ENCODE results near the gene GABBR1.

Gene GABBR1

GRCh38 chr6:29561606-29562181, 71.3 kb downstream of the GABBR1 start:
- no peak for DNase-seq

- no peak for DNase-seq
Observed at GRCh38 chr6:29561091-29561490, 71.9 kb downstream of the GABBR1 start.

- no peak for DNase-seq
Observed at GRCh38 chr6:29559524-29560287, 73.3 kb downstream of the GABBR1 start, which contains the start of gene UBD. Gene UBD (minus strand): TSS chr6:29559732. CDS start chr6:29559701, 31 bp downstream.

GRCh38 chr6:29558439-29559079, 74.4 kb downstream of the GABBR1 start:
- no peak for DNase-seq

GRCh38 chr6:29557320-29557719, 75.7 kb downstream of the GABBR1 start:
- no peak for DNase-seq

- no peak for DNase-seq
Observed at GRCh38 chr6:29554764-29555163, 78.2 kb downstream of the GABBR1 start.

GRCh38 chr6:29553268-29554057, 79.5 kb downstream of the GABBR1 start:
- DNase-seq: peak; percentile 23

- DNase-seq: no peak
Observed at GRCh38 chr6:29552512-29553051, 80.4 kb downstream of the GABBR1 start.

GRCh38 chr6:29547573-29547972, 85.4 kb downstream of the GABBR1 start:
- no peak for DNase-seq

GRCh38 chr6:29537714-29538403, 95.1 kb downstream of the GABBR1 start:
- no peak for DNase-seq

- no peak for DNase-seq
Observed at GRCh38 chr6:29532320-29532951, 100.5 kb downstream of the GABBR1 start.

GRCh38 chr6:29531668-29532067, 101.3 kb downstream of the GABBR1 start:
- DNase-seq: no peak

GRCh38 chr6:29530671-29531310, 102.2 kb downstream of the GABBR1 start:
- DNase-seq: no peak

GRCh38 chr6:29529956-29530355, 103.0 kb downstream of the GABBR1 start:
- no peak for DNase-seq

- no peak for DNase-seq
Observed at GRCh38 chr6:29528988-29529560, 103.9 kb downstream of the GABBR1 start.

GRCh38 chr6:29528300-29528931, 104.6 kb downstream of the GABBR1 start:
- DNase-seq: no peak

- no peak for DNase-seq
Observed at GRCh38 chr6:29527564-29527963, 105.4 kb downstream of the GABBR1 start.

- DNase-seq: no peak
Observed at GRCh38 chr6:29527126-29527525, 105.9 kb downstream of the GABBR1 start.

GRCh38 chr6:29525311-29525639, 107.7 kb downstream of the GABBR1 start:
- DNase-seq: no peak

All from activated naive CD4-positive, alpha-beta T cell treated with anti-CD3 and anti-CD28 coated beads, Interleukin-2, amount 50 U/mL, for 16 hours (primary cell).